ENCODE data around the gene GPR31.

- no peak for TF ChIP-seq CTCF (IDR thresholded peaks at IDR 0.05)
- TF ChIP-seq POLR2A (IDR thresholded peaks at IDR 0.05), result no peak
- TF ChIP-seq EP300 (IDR thresholded peaks at IDR 0.05), result no peak
These were observed 18.0 kb downstream of the GPR31 start for GRCh38 chr6:167139761-167140160.
